Spleen (tissue), 7 donors: Measurements from ENCODE around the gene HAAO.
A peak's percentile ranks its signal among the peaks of the same experiment; 100 is the strongest.

Experiments
- POLR2AphosphoS5 ChIP-seq, 3 donors: sonication (generic); formaldehyde crosslinking; IDR thresholded peaks; one replicate each; pipeline ENCODE4 v1.5.1; 2017; ENCODE audit warnings: antibody characterized with exemption in 3 of 3
- TF ChIP-seq, protein P1 (sequence below), 11 experiments: fragments of 200-600 bp in 7 of 11; fragments of 450-650 bp in 4 of 11; sonication (generic) in 4 of 11; IDR thresholded peaks in 8 of 11; conservative IDR thresholded peaks in 3 of 11; 1 replicate in 7 of 11; 2 replicates in 4 of 11; pipeline versions ENCODE4 v1.4.0 to v1.8.0; 2016 to 2021; ENCODE audit warnings: antibody characterized with exemption in 11 of 11, inconsistent platforms in 4 of 11, mild to moderate bottlenecking in 1 of 11
- donor health status: DM: no; HTN: no; CAD: no; lungs with moderate emphysema.
- donor health status: DM: no; HTN: no; CAD: no.
- donor health status: DM: no; HTN: no; CAD: no.

DNA sequence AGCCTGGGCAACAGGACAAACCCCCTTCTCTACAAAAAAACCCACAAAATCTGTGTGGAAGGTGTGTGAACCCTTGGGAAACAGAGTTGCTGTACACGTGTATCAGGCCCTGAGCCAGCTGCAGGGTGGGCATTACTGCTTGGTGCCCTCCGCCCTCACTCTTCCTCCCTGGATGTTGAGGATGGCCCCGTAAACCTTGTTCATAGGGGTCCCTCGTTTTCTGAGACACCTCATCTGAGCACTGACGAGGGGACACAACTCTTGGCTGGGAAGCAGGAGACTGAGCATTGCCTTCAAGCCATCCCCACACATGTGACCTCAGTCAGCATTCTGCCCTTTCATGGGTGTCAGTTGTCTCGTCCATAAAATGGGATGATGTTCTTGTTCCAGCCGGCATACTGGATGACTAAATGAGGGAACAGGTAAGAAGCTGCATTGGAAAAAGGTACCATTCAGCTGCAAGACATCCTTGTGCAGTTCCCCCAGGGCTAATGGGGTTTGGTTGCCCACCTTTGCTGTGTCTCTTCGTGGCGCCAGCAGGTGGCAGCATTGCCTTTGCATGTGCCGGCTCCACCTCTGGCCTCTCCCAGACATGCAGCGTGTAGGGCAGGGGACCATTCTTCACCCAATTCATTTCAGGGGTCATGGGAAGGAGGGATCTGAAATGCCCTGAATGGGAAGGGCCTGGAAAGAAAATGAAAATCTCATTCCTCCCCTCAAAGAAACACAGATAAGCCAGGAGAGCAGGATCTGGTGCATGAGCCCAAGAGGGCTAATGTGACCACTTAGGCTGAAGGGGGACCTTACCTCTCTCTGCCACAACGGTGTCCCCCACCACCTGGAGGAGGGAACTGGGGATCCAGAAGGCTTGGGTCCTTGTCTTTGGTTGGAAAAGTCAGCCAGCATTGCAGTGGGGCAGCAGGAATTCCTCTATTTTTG lies 36.4 kb upstream of the HAAO start:
- TF ChIP-seq, protein P1, sequence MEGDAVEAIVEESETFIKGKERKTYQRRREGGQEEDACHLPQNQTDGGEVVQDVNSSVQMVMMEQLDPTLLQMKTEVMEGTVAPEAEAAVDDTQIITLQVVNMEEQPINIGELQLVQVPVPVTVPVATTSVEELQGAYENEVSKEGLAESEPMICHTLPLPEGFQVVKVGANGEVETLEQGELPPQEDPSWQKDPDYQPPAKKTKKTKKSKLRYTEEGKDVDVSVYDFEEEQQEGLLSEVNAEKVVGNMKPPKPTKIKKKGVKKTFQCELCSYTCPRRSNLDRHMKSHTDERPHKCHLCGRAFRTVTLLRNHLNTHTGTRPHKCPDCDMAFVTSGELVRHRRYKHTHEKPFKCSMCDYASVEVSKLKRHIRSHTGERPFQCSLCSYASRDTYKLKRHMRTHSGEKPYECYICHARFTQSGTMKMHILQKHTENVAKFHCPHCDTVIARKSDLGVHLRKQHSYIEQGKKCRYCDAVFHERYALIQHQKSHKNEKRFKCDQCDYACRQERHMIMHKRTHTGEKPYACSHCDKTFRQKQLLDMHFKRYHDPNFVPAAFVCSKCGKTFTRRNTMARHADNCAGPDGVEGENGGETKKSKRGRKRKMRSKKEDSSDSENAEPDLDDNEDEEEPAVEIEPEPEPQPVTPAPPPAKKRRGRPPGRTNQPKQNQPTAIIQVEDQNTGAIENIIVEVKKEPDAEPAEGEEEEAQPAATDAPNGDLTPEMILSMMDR (IDR thresholded peaks at IDR 0.05 in 8 of 11, conservative IDR thresholded peaks at IDR 0.05 in 3 of 11), result peak; percentile 80 to 97 (median 90)
- peak; percentile 17 to 56 (median 24) for TF ChIP-seq POLR2AphosphoS5 (IDR thresholded peaks at IDR 0.05)
